ACHN (cell line): Measurements from ENCODE around the gene FHL5.

ENCODE experiments used
- DNase-seq: peaks from one replicate; pipeline ENCODE4 v3.0.0-alpha.2; 2015
- in situ Hi-C: cut with HindIII; loops from 2 replicates; pipeline ENCODE4 v1.10.0; 2017; ENCODE audit warnings: low sequenced_read_pairs, low pct_ligation_motif_present, low pct_unique_long_range_greater_than_20kb

Gene FHL5

DNA sequence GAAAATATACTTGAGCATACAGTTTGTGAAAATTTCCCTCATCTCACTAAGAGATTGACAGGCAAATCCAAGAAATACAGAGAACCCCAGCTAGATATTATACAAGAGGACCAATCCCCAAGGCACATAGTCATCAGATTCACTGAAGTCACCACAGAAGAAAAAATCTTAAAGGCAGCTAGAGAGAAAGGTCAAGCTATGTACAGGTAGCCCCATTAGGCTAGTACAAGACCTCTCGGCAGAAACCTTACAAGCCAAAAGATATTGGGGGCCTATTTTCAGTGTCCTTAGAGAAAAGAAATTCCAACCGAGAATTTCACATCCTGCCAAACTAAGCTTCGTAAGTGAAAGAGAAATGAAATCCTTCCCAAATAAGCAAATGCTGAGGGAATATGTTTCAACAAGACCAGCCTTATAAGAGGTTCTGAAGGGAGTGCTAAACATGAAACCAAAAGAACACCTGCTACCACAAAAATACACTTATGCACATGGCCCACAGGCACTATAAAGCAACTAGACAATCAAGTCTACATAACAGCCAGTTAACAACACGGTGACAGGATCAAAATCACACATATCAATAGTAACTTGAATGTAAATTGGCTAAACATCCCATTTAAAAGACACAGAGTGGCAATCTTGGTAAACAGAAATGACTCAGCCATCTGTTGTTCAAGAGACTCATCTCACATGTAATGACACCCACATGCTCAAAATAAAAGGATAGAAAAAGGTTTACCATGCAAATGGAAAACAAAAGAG lies 96.3 kb downstream of the FHL5 start:
- no peak for DNase-seq
- in situ Hi-C loops = no loop called here
